ENCODE measurements around the gene CTIF.

Gene CTIF

DNA sequence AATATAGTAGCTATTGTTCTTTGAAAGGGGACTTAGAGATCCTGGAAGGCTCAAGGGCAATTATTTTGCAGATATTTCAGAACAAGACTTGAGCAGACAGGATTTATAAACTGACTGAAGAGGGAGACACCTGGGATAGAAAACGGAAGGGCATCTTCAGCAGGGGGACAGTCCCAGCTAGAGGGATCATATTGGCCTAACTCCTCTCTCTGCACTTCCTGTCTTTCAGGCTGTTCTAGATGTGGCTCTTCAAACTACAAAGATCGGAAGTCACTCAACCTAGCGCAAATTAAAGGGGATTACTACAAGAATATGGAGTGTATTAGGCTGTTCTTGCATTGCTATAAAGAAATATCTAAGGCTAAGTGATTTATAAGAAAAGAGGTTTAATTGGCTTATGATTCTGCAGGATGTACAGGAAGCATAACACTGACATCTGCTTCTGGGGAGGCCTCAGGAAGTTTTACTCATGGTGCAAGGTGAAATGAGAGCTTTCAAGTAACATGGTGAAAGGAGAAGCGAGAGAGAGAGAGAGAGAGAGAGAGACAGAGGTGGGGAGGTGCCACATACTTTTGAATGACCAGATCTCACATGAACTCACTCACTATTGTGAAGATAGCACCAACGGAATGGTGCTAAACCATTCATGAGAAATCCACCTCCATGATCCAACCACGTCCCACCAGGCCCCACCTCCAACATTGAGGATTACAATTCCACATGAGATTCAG, 5.3 kb upstream of the CTIF start:
- no peak for DNase-seq (ENCODE audit: low spot score)

DNA sequence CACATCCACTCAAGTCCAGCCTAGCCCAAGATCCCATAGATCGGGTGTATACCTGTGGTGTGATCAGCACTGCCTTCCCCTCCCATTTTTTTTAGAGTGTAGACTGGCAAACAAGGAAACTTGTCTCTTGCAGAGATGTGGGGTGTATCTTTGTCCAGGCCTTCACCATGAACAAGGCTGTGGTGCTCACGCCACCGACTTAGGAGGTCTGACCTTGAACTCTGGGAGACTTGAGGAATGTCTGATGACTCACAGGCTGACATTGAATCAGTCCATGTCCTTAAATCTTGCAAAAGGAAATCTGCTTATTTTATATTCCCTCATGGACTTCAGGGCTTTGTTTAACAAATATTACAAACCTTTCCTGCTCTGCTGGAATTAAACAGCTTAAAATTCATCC, 4.5 kb upstream of the CTIF start:
- peak; percentile 81 for DNase-seq (ENCODE audit: low spot score)

DNA sequence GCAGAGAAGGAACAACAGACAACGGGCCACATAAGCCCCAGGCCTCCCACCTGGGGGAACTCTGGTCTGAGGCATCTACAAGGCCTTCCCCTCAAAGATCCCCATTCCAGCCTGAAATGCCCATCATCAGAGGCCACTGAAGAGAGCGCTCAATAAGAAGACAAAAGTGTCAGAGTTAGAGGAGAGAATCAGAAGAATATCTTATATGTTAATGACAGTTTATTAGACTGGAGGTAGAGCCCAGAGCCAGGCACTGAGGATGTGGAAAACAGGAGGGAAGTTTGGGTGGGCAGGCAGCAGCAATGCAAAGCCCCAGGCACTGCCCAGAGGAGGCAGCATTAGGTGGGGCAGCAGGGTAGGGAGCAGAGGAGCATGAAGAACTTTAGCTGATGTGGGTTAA, 2.9 kb upstream of the CTIF start:
- no peak for DNase-seq (ENCODE audit: low spot score)

DNA sequence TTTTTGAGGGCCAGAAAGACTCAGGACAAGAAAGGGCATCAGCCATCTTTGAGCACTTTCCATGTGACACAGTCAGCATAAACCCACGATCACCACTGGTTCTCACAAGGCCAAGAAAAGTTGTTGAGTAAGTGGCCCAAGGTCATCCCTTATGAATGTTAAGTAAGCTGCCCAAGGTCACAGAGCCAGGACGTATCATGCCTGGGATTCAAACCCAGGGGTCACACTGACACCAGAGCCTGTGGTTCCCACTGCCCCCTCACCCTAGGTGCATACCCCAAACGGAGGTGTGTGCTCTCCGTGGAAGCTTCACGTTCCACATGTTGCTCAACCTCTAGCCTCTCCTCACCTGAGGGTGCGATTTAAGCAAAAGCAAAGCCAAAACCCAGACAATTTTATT, 2.3 kb upstream of the CTIF start:
- no peak for DNase-seq (ENCODE audit: low spot score)

DNA sequence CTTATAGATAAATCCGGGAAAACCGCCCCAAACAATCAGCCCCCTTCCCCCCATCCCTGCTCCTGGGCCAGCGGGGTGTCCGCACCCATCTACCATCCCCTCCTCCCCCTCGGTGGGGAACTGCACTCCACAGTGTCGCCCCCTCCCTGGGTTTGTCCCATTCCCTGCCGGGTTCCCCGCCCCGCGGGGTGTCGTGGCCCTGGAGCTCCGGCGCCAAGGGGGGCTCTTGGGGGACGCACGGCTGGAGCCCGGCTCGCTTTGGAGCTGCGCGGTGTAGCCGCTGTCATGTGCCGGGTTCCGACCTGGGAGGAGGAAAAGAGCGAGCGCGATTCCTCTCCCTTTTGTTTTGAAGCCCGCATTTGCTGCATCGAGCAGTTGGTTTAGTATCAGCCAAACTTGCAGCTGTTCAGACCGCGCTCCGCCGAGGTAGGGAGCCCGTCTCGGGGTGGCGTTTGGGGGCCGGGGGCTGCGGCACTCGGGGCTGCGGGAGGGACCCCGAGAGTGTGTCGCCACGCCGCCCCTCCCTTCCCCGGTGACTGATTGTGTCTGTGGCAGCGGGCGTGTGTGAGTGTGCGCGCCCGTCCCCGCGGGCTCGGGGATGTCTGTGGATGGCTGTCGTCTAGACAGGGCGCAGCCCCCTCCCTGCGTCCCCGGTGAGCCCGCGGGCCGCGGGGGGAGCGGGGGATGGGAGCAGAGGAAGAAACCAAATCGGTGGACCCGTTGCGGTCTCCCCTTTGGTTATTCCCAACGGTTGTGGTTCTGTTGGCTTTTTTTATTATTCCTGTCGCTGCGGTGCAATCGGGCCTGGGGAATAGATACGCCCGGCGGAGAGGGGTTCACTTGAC, 797 bp downstream of the CTIF start:
- peak; percentile 53 for DNase-seq (ENCODE audit: low spot score)

DNA sequence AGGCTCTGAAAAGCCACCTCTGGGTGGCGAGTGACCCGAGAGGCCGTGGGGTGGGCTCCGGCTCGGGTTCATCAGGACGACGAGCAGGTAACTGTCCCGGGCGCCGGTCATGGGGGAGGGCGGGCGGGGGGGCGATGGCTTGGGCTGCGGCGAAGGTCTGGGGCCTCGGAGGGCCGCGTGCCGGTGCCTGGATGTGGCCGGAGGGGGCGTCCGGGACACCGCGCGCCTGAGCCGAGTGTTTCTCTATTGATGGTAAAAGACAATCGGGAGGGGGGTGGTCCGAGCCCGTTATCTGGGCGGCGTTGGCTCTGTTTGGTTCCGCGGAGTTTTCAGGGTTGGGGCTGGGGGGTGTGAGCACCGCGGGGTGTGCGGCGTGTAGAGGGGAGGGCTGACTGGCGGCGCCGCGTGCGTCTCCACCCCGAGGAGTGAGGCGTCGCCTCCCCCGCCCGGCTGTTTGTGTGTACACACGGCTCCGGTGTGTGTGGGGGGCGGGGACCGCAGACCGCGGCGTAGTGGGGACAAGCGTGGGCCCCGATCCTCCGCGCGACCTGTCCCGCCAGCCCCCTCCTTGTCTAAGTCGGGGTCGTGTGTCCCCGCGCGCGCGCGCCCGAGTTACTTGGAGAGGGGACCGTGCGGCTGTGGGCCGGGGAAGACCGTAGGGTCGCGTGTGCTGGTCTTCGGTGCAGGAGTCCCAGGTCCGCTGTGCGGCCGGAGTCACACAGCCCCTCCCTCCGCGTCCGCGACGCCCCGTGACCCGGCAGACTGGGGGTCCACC, 1.6 kb downstream of the CTIF start:
- DNase-seq (ENCODE audit: low spot score): peak; percentile 69

DNA sequence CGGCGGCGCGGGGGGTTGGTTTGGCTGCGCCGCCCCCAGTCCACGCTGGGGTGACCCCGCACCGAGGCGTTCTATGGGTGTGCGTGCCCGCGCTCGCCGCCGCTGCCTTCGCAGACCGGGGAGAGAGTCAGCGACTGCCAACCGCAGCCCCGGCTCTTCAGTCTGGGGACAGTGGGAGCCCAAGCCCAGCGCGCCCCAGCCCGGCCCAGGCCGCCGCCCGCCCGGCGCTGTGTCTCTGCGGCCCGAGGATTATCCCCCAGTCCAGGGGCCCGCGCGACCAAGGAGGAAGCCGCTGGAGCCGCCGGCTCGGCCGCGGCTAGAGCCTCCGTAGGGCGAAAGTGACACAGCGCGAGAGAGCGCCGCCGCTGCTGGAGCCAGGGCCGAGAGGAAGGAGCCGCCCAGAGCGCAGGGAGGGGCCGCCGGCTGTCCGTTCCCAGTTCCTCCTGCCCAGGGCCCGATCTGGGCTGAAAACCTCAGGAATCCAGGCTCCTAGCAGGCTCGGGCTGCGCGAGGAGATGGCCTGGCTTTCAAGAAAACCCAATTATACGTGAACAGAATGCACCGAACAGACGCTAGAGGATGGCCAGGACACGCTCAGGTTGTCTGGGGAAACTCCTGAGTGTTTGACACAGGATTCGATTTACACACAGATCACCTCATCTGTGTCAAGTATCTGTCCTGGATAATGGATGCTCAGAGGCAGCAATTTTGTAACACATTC, 2.4 kb downstream of the CTIF start:
- peak; percentile 82 for DNase-seq (ENCODE audit: low spot score)

DNA sequence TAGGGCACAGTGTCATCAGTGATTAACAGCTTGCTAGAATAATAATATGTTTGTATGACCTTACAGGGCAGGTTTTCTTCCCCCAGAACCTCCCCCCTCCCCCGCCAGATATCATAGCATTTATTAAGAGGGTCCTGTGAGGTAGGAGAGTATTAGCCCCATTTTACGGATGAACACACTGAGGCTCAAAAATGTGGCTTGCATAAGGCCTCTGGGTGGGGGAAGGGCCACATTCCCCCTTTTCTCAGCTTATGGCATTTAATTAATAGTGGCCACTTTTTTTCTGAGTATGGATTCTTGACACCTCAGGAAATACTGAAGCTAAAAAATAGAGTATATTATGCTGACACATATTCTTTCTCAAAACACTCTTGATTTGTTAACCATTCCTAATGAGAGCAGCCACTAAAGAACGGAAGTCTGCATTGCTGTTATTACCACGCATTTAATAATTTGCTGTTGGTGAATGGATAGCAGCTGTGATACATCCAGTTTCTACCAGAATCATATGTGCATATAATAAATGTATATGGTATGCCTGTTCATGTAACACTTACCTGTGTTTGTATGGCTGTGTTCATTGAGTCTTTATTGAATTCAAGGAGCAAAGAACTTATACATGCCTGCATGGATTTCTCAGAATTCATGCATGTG, 3.0 kb downstream of the CTIF start:
- no peak for DNase-seq (ENCODE audit: low spot score)

DNA sequence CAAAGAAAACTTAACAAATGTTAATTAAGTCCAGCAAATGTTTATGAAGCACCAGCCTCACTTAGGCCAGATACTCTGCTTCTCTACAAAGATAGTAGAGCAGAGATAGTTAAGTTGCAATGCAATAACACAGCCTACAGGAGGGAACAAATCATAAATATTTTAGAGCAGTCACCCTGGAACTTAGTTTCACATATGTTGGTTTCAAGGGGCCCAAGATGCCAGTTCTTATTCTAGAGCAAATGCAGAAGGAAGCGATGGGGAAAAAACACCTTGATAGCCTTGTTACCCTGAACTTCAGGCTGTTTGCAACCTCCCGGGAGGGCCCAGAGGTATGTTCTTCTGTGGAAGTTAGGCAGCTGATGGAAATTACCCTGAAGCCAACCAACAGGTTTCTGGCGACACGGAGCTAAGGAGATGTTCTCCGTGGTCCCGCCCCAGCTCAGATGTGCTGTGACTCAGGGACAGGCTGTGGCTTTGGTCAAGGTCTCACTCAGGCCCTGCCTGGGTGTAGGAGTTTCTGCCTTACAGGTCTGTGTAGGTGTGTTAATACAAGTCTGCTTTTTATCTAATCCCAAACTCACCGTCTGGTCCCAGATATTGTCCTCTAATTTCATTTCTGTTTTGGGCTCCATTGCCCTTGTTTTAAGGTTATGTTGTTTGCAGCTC, 3.8 kb downstream of the CTIF start:
- no peak for DNase-seq (ENCODE audit: low spot score)

DNA sequence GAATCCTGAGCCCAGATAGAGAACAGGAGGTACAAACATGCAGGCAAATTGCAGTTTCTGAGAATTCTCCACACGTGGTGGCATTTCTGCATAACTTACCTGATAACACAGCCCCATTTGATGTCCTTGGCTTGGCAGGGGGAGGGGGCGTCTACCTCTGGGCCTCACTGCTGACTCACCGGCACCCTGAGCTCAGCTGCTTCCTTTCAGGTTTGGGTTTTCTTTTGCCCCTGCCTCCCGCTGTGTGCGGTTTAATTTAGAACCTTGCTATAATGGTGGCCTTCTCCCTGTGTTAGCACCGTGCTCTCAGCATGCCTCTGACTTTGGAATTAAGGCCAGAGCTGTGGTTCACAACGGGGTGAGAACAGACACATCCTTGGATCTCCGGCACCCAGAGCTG, 4.4 kb downstream of the CTIF start:
- DNase-seq (ENCODE audit: low spot score): no peak

DNA sequence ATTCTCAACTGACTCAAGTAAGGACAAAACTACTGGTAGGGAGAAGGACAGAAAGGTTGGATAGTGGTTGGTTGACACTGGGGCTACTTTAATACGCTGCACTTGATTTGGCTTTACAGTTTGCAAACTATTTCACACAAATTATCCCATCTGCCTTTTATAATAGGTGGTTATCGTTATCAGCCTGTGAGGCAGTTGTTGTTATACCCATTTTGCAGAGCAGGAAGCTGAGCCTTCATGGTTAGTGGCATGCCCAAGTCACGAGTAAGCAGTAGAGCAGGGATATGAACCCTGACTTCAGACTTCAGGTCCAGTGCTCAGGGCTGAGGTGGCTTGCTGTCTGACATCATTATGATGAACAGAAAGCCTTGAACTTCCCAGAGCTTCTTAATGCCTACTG, 5.3 kb downstream of the CTIF start:
- no peak for DNase-seq (ENCODE audit: low spot score)

DNA sequence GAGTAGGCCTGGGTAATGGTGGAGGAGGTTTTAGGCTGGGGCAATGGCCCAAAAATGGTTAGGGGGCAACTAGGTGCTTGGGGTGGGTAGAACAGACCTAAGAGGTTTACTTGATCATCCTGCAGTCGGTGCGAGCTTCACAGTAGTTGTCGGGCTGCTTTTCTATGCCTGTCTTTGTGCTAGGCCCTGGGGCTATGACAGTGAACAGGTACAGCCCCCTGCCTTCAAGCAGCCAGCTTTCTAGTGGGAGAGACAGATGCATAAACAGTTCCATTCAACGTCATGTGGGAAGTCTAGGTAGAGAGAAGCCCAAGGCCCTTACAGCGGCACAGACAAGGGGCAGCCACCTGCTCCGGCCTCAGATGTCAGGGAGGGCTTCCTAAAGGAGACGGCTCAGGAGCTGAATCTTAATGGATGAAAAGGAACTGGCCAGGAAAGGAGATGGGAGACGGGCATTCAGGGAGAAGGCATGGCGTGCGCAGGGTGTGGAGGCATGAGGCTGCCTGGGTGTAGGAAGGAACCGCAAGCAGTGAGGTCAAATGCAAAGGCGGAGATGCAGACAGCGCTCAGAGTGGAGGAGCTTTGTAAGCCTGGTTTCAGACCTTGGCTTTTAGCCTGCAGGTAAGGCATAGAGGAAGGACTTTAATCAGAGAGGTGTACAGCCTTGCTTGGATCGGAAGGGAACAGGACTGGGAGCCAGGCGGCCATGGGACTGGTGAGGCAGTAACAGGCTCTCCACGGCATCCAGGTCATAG, 6.0 kb downstream of the CTIF start:
- no peak for DNase-seq (ENCODE audit: low spot score)

DNA sequence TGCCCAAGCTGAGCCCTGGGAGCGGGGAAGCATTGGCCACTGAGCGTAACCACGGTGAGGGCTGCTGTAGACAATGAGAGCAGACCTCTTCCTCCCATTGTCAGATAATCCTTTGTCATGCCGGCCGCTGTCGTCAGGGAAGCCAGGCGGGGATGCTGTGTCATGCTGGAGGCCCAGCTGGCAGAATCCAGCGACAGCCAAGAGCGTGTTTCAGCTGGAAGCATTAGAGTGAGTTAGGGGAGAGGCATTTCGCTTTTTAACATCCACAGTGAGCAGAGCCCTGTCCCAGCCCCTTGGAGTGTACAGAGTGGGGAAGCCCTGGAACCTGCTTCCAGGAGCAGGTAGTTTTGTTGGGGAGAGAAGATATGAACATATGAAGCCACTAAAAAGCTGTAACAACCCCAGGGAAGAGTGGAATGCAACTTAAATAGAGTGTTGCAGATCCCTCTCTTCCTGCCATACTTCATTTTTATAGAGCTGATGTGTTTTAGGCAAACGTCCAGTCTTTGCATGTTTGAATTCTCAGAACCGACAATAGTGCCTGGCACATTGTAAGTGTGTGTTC, 7.0 kb downstream of the CTIF start:
- DNase-seq (ENCODE audit: low spot score): peak; percentile 70

DNA sequence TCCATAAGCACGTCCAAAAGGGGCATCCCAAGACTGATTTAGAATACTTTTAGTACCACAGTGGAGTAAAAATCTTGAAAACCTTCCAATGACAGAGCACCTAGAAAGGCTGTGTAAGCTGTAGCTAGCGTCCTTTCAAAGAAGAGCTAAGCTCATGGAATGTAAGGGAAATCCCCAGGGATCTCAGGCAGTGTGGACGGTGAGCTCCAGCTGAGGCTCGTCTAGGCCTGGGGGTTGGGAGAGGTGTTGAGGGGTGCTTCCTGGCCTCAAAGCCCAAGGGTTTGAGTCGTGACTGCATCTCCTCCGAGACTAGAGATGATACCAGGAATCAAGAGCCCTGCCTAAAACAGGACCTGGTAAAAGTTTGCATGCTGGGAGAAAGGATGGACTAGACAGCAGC, 7.6 kb downstream of the CTIF start:
- peak; percentile 52 for DNase-seq (ENCODE audit: low spot score)

DNA sequence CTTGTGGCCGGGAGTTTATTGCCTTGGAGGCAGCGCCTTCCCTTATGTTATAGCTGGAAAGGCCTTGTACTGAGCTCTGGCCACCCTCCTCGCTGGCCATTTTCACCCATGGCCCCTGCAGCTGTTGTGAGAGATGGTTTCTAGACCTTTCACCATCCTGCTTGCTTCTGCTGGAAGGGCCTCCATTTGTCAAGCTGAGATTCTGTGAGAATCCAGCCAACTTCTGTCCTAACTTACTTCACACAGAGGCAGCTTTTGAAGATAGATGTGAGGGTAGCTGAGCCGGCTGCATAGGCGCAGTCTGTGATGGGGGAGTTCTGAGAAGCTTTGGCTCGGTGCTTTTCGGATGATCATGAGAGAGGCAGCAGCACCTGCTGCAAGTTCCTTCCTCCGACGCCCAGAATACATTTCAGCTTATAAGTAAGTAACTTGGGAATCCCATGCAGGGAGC, 8.7 kb downstream of the CTIF start:
- DNase-seq (ENCODE audit: low spot score): no peak

DNA sequence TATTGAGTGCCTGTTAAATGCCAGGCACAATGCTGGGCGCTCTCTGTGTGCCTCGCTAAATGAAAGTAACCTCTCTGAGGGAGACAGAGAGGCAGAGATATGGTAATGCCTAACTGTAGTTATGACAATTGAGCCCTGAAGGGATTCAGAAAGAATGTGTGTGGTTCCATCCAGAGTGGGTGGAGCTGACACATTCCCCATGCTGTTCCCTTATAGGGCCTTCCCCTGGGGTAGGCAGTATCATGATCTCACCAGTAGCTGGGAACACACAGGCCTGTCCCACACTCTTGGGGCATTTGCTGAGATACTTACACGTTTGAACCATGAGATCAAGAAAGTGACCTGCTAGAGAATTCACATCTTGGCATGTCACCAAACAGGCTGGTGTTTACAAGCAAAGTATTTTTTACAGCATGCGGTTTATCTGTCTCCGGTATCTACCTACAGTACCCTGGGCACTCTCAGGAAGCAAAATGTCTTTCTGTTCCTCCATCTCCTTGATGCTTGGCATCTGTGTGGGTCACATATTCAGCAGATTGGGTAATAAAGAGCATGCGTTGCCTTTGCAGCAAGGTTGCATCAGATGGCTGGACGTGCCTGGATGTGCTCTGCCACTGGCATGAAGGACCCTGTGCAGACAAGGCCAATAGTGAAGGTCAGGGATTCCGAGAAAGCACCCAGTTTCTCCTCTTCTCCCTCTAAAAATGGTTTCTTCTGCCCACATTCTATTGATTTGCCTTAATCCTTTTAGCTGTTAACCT, 9.4 kb downstream of the CTIF start:
- peak; percentile 88 for DNase-seq (ENCODE audit: low spot score)

DNA sequence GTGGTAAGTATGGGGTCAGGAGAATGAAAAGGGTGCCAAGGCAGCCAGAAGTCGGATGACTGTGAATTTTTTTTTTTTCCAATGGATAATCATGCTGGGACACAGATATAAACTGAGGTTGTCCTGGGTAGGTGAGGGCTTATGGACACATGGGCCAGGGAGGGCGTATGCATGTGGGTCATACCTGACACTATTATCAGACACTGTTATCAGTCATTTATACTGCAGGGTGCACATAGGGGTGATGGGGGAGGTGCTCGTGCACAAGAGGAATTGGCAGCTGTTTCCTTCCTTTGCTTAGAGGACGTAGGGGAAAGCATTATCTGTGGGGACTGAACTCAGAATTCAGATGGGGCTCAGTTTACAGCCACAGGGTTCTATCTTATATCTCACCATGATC, 10.1 kb downstream of the CTIF start:
- DNase-seq (ENCODE audit: low spot score): no peak

DNA sequence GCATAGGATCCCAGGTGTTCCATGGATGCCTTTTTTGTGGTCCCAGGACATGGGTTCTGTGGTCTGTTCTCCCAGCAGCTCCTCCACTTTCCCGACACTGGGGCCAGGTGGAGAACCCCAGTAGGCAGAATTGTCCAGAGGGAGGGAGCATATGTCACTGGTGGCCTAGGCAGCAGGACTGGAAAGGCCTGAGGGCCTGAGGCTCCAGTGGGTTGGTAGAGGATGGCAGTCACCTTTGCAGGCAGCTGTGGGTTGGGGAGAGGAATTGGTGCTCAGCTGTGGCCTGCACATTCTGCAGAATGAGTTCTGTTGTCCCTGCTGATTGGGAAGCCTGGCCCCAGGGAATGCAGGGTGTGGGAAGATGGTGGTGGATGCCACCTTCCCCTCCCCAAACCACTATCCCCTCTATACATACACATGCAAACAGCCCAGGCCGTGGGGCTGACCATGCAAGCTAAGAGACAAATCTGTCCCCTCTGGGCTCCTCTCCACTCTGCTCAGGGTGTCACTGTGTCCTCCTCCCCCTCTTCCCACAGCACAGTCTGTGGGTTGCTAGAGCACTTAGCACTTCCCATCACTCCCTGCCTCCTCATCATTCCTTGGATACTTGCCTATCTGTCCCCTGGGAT, 11.4 kb downstream of the CTIF start:
- no peak for DNase-seq (ENCODE audit: low spot score)

DNA sequence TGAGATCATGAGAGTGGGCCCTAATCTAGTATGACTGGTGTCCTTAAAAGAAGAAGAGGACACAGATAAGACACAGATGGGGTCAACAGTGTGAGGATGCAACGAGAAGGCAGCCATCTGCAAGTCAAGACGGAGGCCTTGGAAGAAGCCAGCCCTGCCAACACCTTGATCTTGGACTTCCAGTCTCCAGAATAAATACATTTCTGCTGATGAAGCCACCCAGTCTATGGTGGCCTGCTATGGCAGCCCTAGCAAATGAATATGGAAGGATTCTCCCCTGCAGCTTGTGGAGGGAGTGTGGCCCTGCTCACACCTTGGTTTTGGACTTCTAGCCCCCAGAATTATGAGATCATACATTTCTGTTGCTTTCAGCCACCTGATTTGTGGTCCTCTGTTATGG, 12.3 kb downstream of the CTIF start:
- DNase-seq (ENCODE audit: low spot score): no peak

Measured in hepatic stellate cell (primary cell).